NB4 (cell line): Measurements from ENCODE around the gene SCO1.

ENCODE experiments used
- CTCF ChIP-seq: IDR thresholded peaks from one replicate; pipeline ENCODE4 v1.5.1; 2012; ENCODE audit warnings: low read depth, low read length
- POLR2A ChIP-seq: IDR thresholded peaks from 2 replicates; pipeline ENCODE4 v1.6.1; 2011; ENCODE audit warnings: mild to moderate bottlenecking; ENCODE audit not compliant: insufficient read length; ENCODE audit errors: extremely low read depth

DNA sequence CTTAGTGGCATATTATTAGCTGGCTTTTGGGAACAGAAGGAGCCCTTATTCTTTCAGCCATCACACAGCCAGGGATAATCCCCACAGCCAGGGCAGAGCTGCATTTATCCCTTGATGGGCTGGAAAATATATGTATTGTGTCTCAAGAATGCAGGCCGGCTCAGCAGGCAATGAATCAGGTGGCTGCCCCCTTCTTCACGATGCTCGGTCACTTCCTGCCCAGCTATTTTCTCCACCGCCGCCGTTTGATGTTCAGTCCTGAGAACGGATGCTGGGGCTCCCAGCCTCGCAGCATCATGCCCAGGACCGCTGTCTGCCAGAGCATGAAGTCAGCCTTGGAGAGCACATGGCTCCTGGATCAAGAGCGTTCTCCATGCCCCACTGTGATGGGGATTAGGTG lies 35.9 kb downstream of the SCO1 start:
- TF ChIP-seq CTCF (no peak), POLR2A (no peak)
